ENCODE results near the gene POC5. TPM values are rescaled to one million over a fixed set of nuclear protein-coding genes. Genes with fewer than 3 reads are reported as not detected.

The POC5 gene
- total and polyA plus RNA-seq, 2 of the 8 experiments (the other 6 are each of a cell fraction or from before 2014, with no cell fraction given) = 11.2 to 12.1 TPM

- Histone ChIP-seq H4K8ac (ENCODE audit: extremely low read depth, insufficient read depth, low read length) (no peak overlapping the region), H2BK15ac (ENCODE audit: low read length) (no peak overlapping the region), H3K23ac (ENCODE audit: insufficient read length) (no peak overlapping the region), H2AK5ac (ENCODE audit: low read depth, low read length) (no peak overlapping the region), H4K20me1 (replicated peaks in 1 of 2; ENCODE audit: control insufficient read depth in 1 of 2, insufficient read depth in 2 of 2, low read length in 2 of 2) (no peaks in the 10 kb centered on the region), H2BK5ac (ENCODE audit: low read depth, low read length) (no peak overlapping the region), H3K18ac (ENCODE audit: extremely low read depth, low read length) (no peak overlapping the region), H3K4me3 (ENCODE audit: extremely low read depth in 1 of 4, insufficient read depth in 2 of 4, low read depth in 3 of 4, low read length in 4 of 4) (no peak overlapping the region), H3K56ac (replicated peaks; ENCODE audit: insufficient read length, low read depth, low read length) (no peak overlapping the region), H2BK12ac (ENCODE audit: low read depth, low read length) (no peak overlapping the region), H3K27me3 (replicated peaks in 1 of 4; ENCODE audit: control insufficient read depth in 3 of 4, extremely low read depth in 1 of 4, insufficient read depth in 3 of 4, low read length in 3 of 4) (no peaks in the 10 kb centered on the region), H3K27ac (ENCODE audit: low read depth, low read length) (no peak overlapping the region), H3K9me3 (ENCODE audit: insufficient read depth in 2 of 2, low read depth in 1 of 2, low read length in 1 of 2) (no peaks in the 10 kb centered on the region), H3K79me2 (ENCODE audit: control insufficient read depth in 1 of 2, insufficient read depth in 2 of 2, low read length in 2 of 2) (no peaks in the 10 kb centered on the region), H3K14ac (ENCODE audit: insufficient read length) (no peak overlapping the region), H3K79me1 (ENCODE audit: low read depth, low read length) (no peaks in the 10 kb centered on the region), H2AFZ (ENCODE audit: low read length) (no peak overlapping the region), H3K4ac (replicated peaks; ENCODE audit: insufficient read length, low read depth, low read length) (no peak overlapping the region), H2BK120ac (replicated peaks; ENCODE audit: low read depth, low read length) (no peak overlapping the region), H3K4me1 (replicated peaks in 1 of 4; ENCODE audit: control insufficient read depth in 3 of 4, insufficient read depth in 4 of 4, low read length in 3 of 4) (peaks cover 0 to 7% (median 0%) of the 10 kb centered on the region in 4 experiments; a peak in 2 of 7 replicates), H3K36me3 (ENCODE audit: control insufficient read depth in 2 of 4, insufficient read depth in 4 of 4, low read length in 3 of 4) (0 out of 8 replicates have a peak, but pooled peaks cover 0 to under 1% (median 0%) of the 10 kb centered on the region in 4 experiments), H4K5ac (ENCODE audit: insufficient read length, low read depth, low read length) (no peak overlapping the region), H4K91ac (replicated peaks; ENCODE audit: insufficient read length, low read length) (no peak overlapping the region), H3K9ac (replicated peaks in 1 of 4; ENCODE audit: extremely low read depth in 1 of 4, low read depth in 3 of 4, low read length in 3 of 4) (no peak overlapping the region), H3K23me2 (ENCODE audit: low read depth, low read length) (no peaks in the 10 kb centered on the region), H3K4me2 (ENCODE audit: insufficient read depth in 1 of 2, low read depth in 2 of 2, low read length in 2 of 2) (no peak overlapping the region), H2BK20ac (ENCODE audit: low read length) (no peak overlapping the region)
- 86% methylated on average over 10 of the region's 10 CpGs; no CpG with 5 or more reads in 1 of the 2 experiments for WGBS, 2 experiments (ENCODE audit: extremely low coverage in 1 of 2, insufficient coverage in 1 of 2, insufficient read length in 1 of 2, insufficient replicate concordance in 2 of 2, low coverage in 1 of 2, low lambda C conversion rate in 2 of 2, missing lambda C conversion rate in 1 of 2)
- ChIA-PET CTCF (ENCODE audit: partially characterized antibody) (interaction anchor here (0.9 to 5.2 kb wide), 6 partner anchors 12 to 175 kb away, joined by 3 to 33 read pairs (median 4); no protein-coding TSS in a partner anchor), POLR2A (ENCODE audit: partially characterized antibody) (no interaction called here)
- FAIRE-seq = no peak
- no peak for DNase-seq (ENCODE audit: low read depth in 1 of 2, low spot score in 2 of 2)
- TF ChIP-seq SRF (IDR thresholded peaks at IDR 0.05; ENCODE audit: low read depth, low read length) (no peak), SIRT6 (IDR thresholded peaks at IDR 0.05; ENCODE audit: low read length) (no peak), CTCF (IDR thresholded peaks at IDR 0.05; ENCODE audit: control extremely low read depth in 1 of 3, insufficient read depth in 1 of 3, low read depth in 1 of 3, low read length in 3 of 3) (no peak), CBX8 (IDR thresholded peaks at IDR 0.05; ENCODE audit: borderline replicate concordance, low read depth, low read length) (no peak), SIX5 (IDR thresholded peaks at IDR 0.05; ENCODE audit: low read depth, low read length) (no peak), POLR2AphosphoS5 (IDR thresholded peaks at IDR 0.05; ENCODE audit: low read depth, low read length) (no peak), USF2 (IDR thresholded peaks at IDR 0.05; ENCODE audit: low read length) (no peak), TEAD4 (IDR thresholded peaks at IDR 0.05; ENCODE audit: low read depth, low read length) (no peak)
Observed at GRCh38 chr5:75668977-75669689, 48.1 kb downstream of the POC5 start.

Data from H1 (cell line).